Measurements from ENCODE around the gene LRMDA.

Gene LRMDA

DNA sequence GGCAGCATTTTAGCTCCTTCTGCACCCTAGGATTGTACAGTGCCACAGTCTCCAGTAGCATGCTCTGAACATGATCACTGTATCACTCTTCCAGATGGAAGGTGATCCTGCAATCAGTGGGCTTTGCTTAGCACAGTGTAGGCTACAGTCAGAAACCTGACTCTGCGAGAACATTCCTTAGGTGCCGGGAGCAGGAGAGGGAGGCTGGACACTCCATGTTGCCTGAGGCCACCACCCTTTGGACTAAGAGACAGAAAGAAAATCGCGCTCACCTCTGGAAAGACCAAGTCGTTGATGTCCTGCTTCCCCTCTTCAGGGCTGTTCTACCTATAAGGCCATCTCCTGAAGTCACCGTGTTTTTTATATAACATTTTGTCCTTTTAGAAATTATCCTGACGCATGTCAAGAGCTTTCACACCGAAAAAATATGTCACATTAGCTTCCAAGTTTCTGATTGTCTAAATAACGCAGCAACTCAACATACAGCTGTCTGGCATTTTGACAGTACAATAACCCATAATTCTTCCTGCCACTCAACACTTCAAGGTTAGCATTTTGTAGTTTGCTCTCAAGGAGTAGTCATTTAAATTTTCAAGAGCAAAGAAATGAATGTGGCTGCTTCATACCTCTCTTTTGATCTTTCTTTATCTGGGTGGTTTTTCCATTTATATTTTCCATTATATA, 563.1 kb downstream of the LRMDA start:
- no peak for DNase-seq (ENCODE audit: low read depth in 2 of 2)

DNA sequence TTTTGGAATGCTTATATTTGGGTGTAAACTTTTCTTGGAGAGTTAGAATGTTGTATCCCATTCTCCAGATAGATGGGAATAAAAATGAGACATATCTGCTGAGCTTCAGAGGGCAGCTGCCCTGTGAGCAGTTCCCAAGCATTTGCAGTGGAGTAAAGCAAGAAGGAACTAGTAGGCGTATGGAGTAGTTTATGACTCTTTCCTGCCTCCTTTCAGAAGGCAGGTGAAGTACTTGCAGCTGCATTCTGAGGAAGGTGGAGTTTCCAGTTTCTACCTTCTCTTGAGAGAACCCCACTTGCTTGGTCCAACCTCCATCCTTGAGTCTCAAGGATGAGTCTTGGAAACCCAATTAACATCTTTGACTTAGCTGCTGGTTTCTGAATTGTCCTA, 563.6 kb downstream of the LRMDA start:
- DNase-seq (ENCODE audit: low read depth in 2 of 2): no peak

DNA sequence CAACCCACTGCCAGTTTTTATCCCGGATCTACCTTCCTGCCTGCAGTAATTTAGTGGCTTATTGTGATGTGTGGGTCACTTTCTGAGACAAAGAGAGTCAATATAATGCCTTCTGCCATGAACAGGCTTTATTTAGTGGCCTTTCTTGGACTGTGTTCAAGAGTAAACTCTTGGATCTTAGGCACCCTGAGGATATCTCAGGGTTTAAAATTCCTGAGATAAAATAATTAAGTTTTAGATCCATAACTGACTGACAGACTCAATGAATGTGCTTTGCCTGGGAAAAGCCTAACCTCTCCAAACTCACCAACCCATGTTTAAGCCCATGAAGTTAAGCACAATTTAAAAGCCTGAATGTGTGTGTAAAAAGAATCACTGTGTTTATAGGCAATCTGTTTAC, 564.3 kb downstream of the LRMDA start:
- DNase-seq (ENCODE audit: low read depth in 2 of 2): no peak

DNA sequence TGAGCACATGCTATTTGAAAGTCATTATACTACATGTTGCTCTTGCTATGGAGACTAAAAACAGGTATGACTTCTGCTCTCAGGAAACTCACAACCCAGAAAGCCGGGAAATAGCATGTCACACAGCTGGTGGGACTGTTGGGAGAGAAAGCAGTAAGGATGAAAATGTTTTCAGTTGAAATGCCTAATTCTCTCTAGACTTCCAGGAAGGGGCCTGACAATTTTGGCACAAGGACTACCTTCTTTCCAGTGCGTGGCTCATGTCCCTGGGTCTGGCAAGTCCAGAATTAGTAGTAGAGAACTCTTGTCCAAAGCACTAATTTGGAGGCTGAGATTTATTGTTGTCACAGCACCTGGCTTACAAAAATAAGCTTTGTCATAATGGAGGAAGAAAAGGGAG, 567.6 kb downstream of the LRMDA start:
- no peak for DNase-seq (ENCODE audit: low read depth in 2 of 2)

DNA sequence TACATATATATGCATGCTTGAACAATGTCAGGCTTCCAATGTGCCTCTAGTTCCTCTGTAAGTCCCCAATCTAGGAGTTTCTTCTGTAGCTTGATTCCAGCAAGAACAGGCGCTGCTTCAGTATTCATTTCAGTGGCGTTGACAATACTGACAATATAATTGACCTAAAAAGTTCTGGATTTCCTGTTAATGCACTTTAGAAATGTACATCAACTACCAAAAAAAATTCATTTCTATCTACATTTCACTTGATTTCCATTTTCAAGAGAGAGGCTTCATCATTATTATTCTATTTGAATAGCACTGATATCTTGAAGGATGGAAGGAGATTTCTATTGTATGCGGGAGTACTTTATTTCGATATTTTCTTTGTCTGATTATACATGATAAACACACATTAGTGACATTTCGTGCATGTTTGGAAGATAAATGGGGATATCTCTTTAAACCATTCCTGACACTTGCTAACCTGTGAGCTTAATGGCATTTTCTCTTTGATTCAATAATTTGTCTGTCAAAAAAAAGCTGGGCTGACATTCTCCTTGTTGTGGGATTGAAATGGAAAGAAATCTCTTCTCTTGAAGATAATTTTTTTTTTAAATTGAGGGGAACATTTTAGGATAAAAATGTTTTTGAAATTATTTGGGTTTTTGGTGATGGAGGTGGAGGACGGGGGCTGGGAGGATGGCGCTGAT, 568.2 kb downstream of the LRMDA start:
- DNase-seq (ENCODE audit: low read depth in 2 of 2): no peak

DNA sequence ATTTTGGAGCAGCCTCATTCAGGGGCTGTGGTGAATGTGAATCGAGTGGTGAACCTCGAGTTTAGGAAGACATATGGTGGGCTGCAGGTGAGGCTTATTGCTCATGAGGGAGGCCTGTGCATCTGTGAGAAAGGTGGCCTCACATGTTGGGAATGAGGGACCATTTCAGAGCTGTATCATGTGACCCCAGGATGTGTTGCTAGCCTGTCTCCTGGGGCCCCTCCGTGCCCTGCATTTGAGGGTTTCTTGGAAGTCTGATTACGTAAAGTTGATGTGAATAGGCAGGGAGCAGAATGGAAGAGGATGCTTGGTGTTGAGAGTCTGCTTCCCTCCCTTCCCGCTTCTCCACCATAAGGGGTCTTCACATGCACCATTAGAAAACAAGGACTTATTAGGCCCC, 569.1 kb downstream of the LRMDA start:
- DNase-seq (ENCODE audit: low read depth in 2 of 2): no peak

DNA sequence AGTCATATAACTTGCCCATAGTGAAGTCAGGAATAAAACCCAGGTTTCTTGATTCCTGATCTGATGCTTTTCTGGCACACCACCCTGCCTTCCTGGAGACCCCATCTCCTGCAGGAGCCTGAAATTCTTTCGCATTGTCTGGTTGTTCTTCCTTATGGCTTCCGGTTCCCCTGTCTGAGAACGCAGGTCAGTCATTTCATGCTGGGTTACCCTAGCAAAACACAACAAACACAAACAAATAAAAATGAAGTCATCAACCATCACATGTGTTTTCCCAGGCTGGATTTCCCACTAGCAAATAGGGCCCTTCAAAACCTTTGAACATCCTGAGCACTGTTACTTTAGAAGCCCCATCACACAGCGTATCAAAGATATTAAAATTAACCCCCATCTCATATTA, 569.6 kb downstream of the LRMDA start:
- no peak for DNase-seq (ENCODE audit: low read depth in 2 of 2)

DNA sequence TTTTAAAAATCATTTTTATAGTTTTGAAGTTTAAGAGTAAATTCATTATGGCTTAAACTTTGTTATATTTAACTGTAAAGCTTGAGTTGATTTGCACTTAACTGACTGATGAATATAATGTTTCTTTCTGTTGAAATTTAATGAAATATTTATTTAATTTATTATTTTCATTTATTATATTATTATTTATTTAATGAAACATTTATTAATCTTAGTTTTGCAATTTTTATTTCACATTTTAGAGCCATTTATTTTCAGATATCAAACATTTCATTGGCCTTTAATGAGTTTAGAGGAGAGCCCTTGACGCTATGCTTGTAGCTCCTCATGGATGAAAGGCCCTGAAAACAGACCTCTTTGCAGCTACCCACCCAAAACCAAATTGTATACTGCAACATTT, 570.0 kb downstream of the LRMDA start:
- no peak for DNase-seq (ENCODE audit: low read depth in 2 of 2)

DNA sequence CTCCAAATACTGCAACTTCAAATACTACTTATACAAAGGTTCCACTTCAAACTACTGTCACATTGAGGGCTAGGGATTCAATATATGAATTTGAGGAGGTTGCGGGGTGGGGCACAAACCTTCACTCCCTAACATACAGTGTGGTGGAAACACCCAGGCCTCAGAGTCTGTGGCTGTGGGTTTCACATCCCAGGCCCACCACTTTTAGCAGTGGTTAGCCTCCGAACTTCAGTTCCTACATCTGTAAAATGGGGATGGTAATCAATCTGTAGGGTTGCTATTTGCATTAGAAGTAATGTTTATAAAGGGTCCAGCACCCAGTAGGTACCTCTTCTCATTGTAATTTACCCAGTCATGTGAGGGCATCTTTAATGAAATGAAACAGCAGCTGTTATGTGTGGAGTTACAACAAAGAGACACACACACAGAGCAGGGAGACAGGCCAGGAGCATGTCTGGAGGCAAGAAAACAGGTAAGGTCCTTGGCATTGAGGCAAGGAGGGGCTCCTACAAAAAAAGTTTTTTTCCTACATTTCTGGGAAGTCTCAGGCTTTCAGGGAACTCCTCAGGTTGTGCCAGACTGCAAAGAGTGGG, 570.9 kb downstream of the LRMDA start:
- DNase-seq (ENCODE audit: low read depth in 2 of 2): no peak

DNA sequence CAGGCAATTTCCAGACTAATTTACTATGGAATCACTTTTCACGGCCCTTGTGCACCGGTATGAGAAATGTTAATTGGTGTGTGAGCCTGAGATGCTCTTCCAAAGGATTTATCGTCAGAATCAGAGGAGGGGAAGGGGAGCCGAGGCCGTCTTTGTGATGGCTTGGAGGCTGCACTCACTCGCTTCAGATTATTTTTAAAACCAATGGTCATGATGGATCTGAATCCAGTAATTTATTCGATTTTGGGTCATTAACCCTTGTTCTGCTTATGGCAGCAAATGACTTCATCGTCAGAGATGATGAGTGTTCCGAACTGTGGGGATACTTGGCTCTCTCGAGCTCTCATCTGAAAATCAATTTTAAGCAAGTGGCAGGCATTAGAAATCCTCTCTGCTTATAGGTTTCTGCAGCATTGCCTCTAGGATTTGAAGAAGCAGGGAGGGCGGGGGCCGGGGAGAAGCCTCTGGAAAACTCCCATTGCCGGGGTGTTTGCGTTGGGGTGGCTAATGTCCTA, 576.3 kb downstream of the LRMDA start:
- DNase-seq (ENCODE audit: low read depth in 2 of 2): no peak

DNA sequence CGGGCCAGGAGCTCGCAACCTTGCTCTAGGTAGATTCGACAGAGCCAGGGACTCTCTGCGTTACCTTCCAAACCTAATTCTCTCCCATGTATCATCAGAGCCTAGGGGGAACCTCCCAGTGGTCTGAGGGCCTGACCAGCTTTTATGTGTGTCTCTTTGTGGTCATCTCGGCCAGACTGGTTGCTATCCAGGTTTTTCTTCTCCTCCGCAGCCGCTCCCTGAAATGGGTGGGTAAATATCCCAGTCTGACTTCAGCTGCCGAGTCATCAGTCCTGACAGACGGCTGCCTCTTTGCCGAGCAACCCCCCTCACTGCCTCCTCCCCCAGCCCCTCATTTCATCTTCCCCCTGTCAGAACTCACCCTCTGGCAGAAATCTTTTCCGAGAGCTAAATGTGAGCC, 578.1 kb downstream of the LRMDA start:
- no peak for DNase-seq (ENCODE audit: low read depth in 2 of 2)

DNA sequence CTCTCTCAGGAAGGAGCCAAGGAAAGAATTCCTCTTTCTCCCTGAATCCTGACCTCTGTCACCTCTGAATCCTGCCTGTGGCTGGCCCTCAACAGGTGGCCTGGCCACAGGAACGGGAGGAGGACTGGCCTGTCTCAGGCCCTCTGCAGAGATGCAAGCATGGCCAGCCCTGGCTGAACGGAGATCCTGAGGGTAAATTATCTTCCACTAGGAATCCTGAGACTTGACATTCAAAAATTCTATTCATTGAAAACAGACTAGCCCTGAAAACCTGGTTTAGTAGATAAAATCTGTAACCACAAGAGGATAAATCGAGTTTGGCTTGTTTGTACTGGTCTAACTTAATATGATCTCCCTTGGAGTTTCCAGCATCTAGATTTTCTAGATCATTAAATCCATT, 579.3 kb downstream of the LRMDA start:
- DNase-seq (ENCODE audit: low read depth in 2 of 2): no peak

DNA sequence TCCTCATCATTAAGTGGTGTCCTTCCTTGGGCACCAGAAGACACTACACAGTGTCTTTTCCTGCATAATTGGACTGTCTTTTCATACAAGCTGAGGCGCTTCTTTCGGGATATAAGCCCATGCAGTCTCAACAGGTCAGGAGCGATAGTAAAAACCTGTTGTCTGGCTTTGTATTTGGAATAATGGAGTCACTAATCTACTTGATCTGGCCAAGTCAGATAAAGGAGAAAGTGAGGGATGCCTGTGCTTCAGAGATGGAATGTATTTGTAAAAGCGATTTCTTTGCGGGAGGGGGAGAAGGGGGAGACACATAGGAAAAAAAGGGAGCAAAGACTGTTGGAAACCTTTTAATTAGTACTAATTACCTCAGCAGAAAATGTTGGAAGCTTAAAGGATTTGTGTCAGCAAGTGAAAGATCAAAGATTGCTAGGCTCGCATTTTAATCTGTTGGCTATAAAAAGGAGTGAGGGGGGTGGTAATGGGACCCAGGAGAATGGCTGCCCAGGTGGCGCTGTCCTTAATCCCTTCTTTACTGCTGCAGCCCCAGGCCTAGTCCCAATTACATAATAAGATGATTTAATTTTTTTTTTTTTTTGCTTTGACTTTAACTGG, 581.4 kb downstream of the LRMDA start:
- DNase-seq (ENCODE audit: low read depth in 2 of 2): no peak

DNA sequence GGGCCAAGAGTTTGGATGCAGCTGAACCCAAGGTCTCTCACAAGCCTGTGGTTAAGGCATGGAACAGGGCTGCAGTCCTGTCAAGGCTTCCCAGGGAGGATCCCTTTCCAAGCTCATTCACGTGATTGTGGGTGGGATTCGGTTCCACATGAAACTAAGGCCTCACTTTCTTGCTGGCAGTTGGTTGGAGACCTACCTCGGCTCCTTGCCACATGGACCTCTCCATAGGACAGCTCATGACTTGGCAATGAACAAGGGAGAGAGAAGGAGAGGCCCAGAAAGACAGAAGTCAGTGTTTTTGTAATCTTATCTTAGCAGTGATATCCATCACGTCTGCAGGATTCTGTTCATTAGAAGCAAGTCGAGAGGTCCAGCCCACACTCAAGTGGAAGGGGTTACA, 583.8 kb downstream of the LRMDA start:
- no peak for DNase-seq (ENCODE audit: low read depth in 2 of 2)

DNA sequence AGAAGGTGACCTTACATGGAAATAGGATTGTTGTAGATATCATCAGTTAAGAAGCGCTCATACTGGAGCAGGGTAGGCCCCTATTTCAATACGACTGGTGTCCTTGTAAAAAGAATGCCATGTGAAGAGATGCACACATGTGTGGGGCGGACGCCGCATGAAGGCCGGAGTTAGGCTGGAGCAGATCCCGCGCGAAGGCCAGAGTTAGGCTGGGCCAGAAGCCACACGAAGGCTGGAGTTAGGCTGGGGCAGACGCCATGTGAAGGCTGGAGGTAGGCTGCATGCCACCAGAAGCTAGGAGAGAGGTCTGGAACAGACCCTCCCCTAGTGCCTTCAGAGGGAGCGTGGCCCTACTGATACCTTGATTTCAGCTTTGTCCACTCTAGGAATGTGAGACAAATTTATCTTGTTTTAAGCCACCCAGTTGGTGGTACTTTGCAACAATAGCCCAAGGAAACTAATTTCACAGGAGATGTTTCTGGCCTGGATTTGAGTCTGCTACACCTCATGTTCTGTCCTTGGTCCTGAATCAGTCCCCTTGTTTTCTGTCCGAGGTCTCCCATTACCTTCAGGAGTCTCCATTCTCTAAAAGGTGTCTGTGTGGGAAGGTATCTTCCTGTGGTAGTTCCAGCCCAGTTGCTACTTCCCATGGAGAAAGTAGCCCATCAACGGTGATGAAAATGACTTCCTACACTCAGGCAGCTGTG, 585.8 kb downstream of the LRMDA start:
- DNase-seq (ENCODE audit: low read depth in 2 of 2): no peak

DNA sequence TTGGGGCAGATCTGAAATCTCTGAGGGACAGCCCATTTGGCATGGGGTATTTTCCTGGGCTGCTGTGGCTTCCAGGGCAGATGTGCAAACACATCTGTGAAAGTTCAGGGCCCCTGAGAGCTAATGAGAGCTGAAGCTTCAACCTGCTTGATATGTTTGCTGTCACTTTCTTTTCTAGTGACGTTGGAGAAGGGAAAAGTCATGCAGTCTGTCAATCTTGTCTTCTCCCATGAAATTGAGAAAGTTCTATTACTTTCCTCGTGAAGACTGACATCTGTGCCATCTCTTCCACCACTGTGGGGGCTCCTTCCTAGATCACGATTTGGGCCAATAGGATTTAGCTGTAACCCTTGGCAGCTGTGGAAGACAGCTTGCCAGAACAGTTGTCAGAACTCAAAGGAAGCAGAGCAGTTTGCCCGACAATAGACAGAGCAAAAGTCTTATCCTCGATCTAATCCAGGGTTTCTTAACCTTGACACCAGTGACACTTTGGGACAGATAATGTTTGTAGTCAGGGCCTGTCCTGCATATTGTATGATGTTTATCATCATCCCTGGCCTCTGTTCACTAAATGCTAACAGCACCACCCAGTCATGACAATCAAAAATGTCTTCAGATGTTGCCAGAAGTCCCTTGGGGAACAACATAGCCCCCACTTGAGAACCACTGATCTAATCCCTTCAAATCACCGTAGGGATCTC, 586.5 kb downstream of the LRMDA start:
- no peak for DNase-seq (ENCODE audit: low read depth in 2 of 2)

DNA sequence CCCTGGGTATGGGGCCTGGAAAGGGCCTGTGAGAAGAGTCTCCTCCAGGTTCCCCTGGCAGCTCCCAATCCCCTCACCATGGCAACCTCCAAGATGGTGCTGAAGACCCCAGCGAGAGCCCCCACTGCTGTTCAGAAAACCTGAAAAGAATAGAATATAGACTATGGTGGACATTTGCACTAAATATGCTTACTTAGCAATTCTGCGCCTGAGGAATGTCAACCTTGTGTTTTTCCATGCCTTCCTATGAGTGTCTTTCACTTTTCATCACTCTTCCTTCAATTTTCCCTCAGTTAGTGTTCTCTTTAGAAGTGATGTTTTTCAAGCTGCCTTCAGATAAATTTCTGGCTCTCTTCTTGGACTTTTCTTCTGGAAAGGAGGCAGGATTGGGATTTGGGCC, 589.2 kb downstream of the LRMDA start:
- DNase-seq (ENCODE audit: low read depth in 2 of 2): no peak

DNA sequence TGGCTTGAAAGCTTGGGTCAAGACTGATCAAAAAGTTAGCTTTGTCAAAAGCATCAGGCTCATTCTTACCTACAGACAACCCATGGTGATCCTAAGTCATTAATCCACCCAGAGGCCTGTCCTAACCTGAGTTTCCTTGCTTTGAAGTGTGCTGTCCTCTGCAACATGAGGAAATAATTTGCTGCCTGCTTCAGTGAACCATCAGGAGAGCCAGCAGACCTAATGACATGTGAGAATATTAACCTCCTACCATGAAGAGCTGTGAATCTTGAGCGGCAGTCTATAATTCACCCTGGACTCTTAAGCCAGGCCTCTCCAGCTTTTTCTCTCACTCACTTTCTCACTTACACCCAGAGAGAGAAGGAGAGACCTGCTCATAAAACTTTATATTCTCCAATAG, 590.0 kb downstream of the LRMDA start:
- DNase-seq (ENCODE audit: low read depth in 2 of 2): no peak

DNA sequence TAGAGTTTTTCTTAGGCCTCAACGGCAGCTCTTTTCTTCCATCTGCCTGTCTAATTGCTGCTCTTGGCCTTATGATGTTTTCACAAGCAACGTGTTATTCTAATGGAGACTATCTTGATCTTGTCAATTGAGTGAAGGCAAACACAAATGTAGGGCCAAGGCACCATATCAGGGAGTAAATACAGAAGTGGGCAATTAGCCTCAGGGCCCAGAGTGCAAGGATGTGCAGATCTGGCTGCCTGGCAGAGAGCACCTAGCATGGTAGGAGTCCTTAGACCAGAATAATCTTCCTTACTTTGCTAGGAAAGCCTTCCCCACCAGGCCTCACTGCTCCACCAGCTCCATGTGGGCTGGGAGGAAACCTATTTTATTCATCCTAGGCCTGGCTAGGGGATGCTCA, 590.9 kb downstream of the LRMDA start:
- no peak for DNase-seq (ENCODE audit: low read depth in 2 of 2)

DNA sequence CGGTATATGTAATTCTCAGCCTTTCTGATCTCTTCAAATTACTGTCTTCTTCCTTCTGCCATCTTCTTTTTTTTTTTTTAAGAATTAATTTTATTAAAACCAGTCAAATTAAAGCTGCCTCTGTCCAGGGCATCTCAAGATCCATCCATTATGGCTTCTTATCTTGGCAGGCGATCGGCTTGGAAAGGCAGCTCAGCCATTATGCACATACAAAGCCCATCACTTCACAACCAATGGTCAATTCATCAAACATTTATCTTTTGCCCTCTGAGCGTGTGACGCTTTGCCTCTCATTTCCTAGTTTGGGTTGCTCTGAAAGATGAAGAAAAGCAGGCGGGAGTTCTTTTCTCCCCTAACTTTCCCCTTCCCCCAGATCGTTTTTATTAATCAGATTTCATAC, 591.6 kb downstream of the LRMDA start:
- DNase-seq (ENCODE audit: low read depth in 2 of 2): no peak

DNA sequence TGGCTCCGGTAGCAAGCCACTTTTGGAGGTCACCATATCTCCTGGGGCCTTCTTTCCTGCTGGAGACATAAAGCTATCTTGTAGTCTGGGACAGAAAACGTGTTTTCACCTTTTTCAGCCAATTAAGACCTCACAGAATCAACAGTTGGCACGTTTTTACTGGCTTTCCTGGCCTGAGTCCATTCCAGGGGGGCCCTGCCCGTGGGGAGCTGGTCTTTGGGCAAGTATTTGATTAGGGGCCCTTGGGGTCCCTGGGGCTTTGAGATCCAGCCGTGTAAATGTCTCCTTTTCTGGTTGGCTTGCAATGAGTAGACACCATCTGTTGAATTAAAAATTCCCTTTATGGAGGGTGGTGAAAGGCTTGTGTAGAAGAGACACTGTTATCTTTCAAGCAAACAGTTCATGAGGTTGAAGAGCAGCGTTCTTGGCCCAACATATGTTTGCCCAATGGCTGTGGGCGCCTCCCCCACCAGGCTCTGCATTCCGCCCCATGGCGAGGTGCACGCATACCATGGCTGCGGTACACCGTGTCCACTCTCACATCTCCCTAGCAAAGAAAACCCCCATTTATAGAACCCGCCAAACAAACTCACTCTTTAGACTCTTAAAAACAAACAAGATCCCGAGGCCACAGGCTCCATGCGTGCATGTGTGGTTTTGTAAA, 593.2 kb downstream of the LRMDA start:
- no peak for DNase-seq (ENCODE audit: low read depth in 2 of 2)
